ENCODE data around the gene MAFG. TPM values are rescaled to one million over a fixed set of nuclear protein-coding genes. Genes with fewer than 3 reads are reported as not detected.

MAFG gene
- total and polyA plus RNA-seq, 2 of the 13 experiments (the other 11 are each of a cell fraction or from before 2014, with no cell fraction given): 14.5 to 20.0 TPM

GRCh38 chr17:81951785-81952684, 24.5 kb upstream of the MAFG start (continued):
- TF ChIP-seq ZNF382 (CRISPR knock-in tag; IDR thresholded peaks at IDR 0.05; ENCODE audit: borderline replicate concordance) (no peak), ZNF362 (CRISPR knock-in tag; IDR thresholded peaks at IDR 0.05; ENCODE audit: borderline replicate concordance) (no peak), NFE2L2 (IDR thresholded peaks at IDR 0.05; ENCODE audit: low read length) (no peak), SSRP1 (CRISPR knock-in tag; IDR thresholded peaks at IDR 0.05) (peak; percentile 94), GABPB1 (CRISPR knock-in tag; IDR thresholded peaks at IDR 0.05) (0 out of 2 replicates have a peak, but pooled peaks have one; percentile 3), REXO4 (CRISPR knock-in tag; IDR thresholded peaks at IDR 0.05; ENCODE audit: borderline replicate concordance) (no peak), CREB1 (IDR thresholded peaks at IDR 0.05) (no peak), CREB1 (CRISPR knock-in tag; IDR thresholded peaks at IDR 0.05) (no peak), SP5 (CRISPR knock-in tag; IDR thresholded peaks at IDR 0.05; ENCODE audit: borderline replicate concordance, low read depth) (no peak), SIN3A (IDR thresholded peaks at IDR 0.05; ENCODE audit: borderline replicate concordance, low read depth, low read length) (no peak), ZNF557 (CRISPR knock-in tag; IDR thresholded peaks at IDR 0.05) (no peak), ZNF143 (CRISPR knock-in tag; IDR thresholded peaks at IDR 0.05) (no peak), HNRNPL (IDR thresholded peaks at IDR 0.05; ENCODE audit: low read depth, low read length) (no peak), ZNF605 (CRISPR knock-in tag; IDR thresholded peaks at IDR 0.05) (no peak), ZNF670 (CRISPR knock-in tag; IDR thresholded peaks at IDR 0.05; ENCODE audit: borderline replicate concordance) (no peak), ZNF547 (CRISPR knock-in tag; IDR thresholded peaks at IDR 0.05) (no peak), GLMP (CRISPR knock-in tag; IDR thresholded peaks at IDR 0.05; ENCODE audit: borderline replicate concordance) (no peak), TGIF2 (CRISPR knock-in tag; IDR thresholded peaks at IDR 0.05) (peak; percentile 69; the same call in 1 of the 2 replicates), TBP (CRISPR knock-in tag; IDR thresholded peaks at IDR 0.05) (no peak), ZC3H4 (CRISPR knock-in tag; IDR thresholded peaks at IDR 0.05; ENCODE audit: borderline replicate concordance) (0 out of 2 replicates have a peak, but pooled peaks have one; percentile 71), ELF3 (CRISPR knock-in tag; IDR thresholded peaks at IDR 0.05) (no peak; the same call in 1 of the 2 replicates), ONECUT2 (CRISPR knock-in tag; IDR thresholded peaks at IDR 0.05) (no peak)
- TF ChIP-seq, protein P1, sequence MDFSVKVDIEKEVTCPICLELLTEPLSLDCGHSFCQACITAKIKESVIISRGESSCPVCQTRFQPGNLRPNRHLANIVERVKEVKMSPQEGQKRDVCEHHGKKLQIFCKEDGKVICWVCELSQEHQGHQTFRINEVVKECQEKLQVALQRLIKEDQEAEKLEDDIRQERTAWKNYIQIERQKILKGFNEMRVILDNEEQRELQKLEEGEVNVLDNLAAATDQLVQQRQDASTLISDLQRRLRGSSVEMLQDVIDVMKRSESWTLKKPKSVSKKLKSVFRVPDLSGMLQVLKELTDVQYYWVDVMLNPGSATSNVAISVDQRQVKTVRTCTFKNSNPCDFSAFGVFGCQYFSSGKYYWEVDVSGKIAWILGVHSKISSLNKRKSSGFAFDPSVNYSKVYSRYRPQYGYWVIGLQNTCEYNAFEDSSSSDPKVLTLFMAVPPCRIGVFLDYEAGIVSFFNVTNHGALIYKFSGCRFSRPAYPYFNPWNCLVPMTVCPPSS (IDR thresholded peaks at IDR 0.05): no peak
- TF ChIP-seq, protein P2, sequence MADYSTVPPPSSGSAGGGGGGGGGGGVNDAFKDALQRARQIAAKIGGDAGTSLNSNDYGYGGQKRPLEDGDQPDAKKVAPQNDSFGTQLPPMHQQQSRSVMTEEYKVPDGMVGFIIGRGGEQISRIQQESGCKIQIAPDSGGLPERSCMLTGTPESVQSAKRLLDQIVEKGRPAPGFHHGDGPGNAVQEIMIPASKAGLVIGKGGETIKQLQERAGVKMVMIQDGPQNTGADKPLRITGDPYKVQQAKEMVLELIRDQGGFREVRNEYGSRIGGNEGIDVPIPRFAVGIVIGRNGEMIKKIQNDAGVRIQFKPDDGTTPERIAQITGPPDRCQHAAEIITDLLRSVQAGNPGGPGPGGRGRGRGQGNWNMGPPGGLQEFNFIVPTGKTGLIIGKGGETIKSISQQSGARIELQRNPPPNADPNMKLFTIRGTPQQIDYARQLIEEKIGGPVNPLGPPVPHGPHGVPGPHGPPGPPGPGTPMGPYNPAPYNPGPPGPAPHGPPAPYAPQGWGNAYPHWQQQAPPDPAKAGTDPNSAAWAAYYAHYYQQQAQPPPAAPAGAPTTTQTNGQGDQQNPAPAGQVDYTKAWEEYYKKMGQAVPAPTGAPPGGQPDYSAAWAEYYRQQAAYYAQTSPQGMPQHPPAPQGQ (CRISPR knock-in tag; IDR thresholded peaks at IDR 0.05; ENCODE audit: borderline replicate concordance): no peak

All from HepG2 (cell line).